Activated CD4-positive, alpha-beta T cell treated with anti-CD3 and anti-CD28 coated beads for 4 hours (primary cell): ENCODE measurements around the gene ZNF292.
"Not testable (repeated sequence)": the region's sequence is repeated elsewhere in the genome, so short reads cannot be mapped to it uniquely, and the experiment has no call there.

ENCODE experiments used
- DNase-seq, 2 donors: peaks; one replicate each; pipeline ENCODE4 v3.0.0-alpha.2; 2020

Gene ZNF292

DNA sequence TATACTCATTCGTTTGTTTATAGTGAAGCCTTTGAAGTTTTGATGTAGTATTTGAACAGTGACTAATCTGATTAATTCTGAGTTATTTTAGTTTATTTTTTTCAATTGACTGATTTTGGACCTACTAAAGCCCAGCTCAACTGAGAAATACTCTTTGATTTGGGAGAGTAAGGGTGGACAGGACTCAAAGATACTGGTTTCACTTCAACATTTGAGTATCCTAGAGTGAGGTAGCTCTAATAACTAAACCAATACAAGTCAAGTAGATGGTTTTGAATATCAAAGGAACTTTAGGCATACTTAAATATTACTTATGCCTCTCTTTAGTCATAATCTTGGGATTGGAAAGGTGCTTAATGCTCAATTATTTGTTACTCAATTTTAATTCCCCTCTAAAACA is 65.6 kb downstream of the ZNF292 start:
- DNase-seq = no peak

DNA sequence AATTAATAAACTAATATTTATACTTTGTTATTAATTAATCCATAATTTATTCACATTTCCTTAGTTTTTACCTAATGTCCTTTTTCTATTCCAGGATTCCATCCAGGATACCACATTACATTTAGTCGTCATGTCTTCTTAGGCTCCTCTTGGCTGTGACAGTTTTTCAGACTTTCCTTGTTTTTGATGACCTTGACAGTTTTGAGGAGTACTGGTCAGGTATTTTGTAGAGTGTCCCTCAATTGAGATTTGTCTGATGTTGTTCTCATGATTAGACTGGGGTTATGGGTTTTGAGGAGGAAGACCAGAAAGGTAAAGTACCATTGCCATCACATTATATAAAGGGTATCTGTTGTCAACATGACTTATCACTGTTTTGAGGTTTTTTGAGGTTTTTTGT is 67.3 kb downstream of the ZNF292 start:
- DNase-seq = no peak

DNA sequence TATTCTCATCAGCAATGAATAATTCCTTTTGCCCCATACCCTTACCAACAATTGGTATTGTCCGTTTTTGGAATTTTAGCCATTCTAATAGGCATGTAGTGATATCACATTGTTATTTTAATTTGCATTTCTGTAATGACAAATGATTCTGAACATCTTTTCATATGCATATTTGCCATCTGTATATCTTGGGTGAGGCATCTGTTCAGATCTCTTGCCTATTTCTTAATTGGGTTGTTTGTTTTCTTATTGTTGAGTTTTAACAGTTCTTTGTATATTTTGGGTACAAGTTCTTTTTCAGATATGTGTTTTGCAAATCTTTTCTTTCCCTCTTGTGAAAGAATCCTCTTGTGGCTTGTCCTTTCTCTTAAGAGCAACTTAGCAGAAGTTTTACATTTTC is 69.6 kb downstream of the ZNF292 start:
- DNase-seq = no peak

DNA sequence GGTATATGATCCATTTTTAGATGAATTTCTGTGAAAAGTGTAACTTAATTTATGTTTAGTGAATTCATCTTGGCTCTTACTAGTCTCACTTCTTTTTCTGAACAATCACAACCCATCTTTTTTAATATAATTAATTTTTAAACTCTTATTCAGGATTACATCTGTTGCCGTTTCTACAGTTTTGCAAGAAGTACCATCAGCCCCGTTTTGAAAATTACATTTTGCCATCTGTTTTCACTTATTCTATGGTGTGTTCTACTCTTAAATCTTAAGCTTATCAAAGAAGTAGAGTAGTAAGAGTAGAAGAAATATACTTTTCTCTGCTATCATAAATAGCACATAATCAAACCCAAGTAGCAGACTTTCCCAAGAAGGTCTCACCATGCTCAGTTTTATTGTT is 70.1 kb downstream of the ZNF292 start:
- DNase-seq = no peak

DNA sequence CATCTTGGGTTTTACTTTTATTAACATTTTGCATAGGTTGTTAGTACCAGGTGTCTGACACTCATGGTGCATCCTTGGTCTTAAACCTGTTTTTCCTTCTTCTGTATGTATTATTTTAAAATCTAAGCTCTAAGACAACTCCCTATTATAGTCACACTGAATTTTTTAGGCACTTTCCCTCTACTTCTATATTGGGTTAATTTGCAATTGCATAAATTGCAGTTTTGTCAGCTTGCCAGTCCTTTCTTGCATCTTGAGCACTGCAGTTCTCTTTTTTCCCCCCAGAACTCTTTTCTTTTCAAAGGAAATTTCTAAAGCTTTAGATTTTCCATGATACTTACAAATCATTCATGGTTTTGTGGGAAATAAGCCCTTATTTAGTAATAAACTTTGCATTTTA is 70.6 kb downstream of the ZNF292 start:
- DNase-seq = no peak

DNA sequence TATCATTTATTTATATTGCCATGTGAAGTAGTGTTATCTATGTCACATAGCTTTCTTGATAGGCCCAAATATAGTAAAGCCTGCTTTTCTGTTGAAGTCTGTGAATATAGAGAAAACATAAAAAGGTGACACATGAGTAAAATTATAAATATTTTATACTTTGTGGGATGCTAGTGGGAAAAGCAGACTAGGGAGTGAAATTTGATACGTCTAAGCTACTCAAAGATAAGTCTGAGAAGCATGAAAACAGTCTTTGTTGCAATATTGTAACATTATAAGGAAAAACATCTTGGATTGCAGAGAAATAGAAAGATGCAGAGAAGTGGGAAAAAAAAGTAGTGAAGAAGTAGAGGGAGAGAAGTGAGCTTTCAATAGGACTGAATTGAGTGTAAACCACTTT is 75.4 kb downstream of the ZNF292 start:
- DNase-seq = no peak

DNA sequence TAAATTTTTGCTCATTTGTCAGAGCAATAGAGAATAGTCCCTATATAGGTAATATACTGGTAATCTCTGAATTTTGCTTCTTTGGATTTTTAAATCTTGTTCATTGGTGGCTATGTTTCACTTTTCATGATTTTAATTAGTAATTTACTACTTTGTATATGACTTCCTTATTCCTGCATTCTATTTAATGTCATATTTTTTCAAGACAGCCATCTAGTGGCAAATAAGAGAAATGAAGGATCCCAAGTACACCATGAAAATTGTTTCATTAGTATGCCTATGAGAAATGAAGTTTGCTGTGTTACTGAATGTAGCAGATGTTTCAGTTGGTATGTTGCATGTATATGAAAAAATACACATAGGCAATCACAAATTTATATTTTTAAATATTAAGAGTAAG is 82.4 kb downstream of the ZNF292 start:
- DNase-seq = no peak

DNA sequence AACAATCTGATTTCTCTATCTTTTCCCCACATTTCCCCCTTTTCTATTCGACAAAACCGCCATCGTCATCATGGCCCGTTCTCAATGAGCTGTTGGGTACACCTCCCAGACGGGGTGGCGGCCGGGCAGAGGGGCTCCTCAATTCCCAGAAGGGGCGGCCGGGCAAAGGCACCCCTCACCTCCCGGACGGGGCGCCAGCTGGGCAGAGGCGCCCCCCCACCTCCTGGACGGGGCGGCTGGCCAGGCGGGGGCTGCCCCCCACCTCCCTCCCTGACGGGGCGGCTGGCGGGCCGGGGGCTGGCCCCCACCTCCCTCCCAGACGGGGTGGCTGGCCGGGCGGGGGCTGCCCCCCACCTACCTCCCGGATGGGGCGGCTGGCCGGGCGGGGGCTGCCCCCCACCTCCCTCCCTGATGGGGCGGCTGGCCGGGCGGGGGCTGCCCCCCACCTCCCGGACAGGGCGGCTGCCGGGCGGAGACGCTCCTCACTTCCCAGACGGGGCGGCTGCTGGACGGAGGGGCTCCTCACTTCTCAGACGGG is 83.8 kb downstream of the ZNF292 start:
- not testable (repeated sequence) for DNase-seq

DNA sequence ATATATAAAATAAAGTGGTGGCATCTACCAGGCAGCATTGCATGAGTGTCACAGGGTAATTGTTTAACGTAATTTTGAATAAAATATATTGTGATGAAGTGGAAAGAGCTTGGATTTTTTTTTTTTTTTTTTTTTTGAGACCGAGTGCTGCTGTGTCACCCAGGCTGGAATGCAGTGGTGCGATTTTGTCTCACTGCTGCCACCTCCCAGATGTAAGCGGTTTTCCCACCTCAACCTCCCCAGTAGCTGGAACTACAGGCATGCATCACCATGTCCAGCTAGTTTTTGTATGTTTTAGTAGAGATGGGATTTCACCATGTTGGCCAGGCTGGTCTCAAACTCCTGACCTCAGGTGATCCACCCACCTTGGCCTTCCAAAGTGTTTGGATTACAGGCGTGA is 85.9 kb downstream of the ZNF292 start:
- DNase-seq = no peak

DNA sequence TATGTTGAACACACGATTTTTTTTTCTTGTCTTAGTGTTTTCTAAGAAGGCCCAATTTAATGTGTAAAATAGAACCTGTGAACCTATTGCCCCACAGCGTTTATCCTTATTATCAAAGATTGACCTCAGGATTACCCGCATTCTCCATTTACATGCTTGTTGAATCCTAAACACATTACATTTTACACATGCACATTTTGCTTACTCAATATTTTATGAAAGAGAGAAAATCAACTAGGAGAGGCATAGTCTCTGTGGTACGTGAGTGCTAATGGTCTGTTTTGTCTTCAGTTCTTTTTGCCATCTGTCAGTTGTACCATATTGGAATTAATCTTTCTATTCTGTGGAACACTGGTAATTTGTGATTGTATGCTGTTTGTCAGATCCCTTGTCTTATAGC is 86.9 kb downstream of the ZNF292 start:
- no peak for DNase-seq

DNA sequence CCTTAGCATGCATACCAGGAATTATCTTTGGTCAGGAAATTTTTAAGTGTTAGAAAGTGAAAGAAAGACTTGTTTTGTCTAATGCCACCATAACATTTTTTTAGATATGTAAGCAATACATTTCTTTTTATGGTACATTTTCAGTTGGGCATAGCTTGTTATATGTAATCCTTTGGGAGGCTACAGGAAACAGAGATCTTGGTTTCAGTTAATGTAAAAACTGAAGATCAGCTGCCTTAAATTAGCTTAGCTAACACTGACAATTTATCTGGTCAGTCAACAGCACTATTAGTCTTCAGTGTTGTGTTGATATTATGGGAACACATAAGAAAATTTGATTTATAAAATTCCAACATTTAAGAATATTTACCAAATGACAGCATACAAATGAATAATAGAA is 88.4 kb downstream of the ZNF292 start:
- DNase-seq = no peak

DNA sequence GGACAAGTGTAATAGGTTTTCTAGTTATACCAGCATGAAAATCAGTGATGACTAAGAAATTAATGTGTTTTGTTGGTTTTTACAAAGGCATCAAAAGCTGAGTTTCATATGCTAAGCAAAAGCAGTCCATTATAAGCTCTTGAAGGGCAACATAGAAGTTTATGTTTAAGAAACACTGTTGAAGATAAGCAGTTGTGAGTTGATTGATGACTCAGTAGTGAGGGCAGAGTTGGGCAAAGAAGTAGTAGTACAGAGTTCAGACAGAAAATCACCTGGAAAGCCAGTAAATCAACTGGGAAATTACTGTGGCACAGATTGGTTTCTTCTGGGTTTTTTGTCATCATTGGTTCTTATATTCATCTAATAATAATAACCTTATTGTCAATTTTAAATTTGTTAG is 89.0 kb downstream of the ZNF292 start:
- DNase-seq = no peak

DNA sequence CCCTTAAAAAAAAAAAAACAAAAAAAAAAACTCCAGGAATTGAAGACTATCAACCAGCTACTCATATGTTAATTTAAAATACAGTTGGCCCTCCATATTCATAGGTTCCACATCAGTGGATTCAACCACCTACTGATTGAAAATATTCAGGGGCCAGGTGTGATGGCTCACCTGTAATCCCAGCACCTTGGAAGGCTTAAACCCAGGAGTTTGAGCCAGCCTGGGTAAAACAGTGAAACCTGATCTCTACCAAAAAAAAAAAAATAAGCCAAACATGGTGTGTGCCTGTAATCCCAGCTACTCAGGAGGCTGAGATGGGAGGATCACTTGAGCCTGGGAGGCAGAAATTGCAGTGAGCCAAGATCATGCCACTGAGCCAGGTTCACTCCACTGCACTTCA is 94.7 kb downstream of the ZNF292 start:
- no peak for DNase-seq

DNA sequence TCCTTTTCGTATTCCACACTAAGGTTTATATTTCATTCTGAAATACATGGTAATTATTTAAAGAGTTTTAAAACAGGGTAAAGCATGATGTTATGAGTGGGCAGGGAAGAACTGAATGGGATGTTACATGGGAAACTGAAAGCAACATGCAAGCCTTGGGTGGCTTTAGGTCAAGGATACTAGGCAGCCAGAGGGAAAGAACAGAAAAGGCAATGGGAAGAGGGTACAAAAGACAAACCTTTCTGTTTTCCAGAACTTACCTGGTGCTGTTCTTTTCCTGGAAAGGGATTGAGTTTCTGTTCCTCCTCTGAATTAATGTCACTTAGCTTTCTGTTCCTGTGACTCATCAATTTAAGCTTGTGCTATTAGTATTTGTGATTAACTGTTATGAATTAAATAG is 95.9 kb downstream of the ZNF292 start:
- no peak for DNase-seq

DNA sequence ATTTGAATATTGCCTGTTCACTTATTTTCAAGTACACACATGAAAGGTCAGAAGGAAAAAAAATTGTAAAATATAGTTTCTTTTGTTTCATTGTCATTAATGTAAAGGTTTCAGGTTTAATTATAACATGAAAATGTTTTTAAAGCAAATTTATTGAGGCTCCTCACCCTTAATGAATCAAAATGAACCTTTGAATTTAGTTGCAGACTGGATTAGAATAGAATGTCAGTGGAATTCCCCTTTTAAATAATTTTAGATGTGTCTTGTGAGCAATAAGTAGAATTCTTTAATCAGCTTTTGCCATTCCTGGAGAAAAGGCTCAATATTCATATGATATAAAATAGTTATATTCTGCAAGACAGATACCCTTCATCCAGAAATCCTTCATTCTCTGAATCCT is 96.4 kb downstream of the ZNF292 start:
- no peak for DNase-seq

DNA sequence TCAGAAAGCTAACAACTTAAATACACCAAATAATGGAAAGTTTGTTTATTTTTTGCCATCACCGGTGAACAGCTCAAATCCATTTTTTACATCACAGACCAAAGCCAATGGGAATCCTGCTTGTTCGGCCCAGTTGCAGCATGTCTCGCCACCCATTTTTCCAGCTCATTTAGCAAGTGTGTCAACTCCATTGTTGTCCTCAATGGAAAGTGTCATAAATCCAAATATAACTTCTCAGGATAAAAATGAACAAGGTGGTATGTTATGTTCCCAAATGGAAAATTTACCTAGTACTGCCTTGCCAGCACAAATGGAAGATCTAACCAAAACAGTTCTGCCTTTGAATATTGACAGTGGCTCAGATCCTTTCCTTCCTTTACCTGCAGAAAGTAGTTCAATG is 101.7 kb downstream of the ZNF292 start:
- no peak for DNase-seq

DNA sequence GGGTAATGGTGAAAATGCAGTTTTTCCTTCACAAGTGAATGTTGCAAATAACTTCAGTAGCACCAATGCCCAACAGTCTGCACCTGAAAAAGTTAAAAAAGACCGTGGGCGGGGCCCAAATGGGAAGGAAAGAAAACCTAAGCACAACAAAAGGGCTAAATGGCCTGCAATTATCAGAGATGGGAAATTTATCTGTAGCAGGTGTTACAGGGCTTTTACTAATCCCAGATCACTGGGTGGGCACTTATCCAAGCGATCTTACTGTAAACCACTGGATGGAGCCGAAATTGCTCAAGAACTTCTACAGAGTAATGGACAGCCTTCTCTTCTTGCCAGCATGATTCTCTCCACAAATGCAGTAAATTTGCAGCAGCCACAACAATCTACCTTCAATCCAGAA is 102.2 kb downstream of the ZNF292 start:
- no peak for DNase-seq

DNA sequence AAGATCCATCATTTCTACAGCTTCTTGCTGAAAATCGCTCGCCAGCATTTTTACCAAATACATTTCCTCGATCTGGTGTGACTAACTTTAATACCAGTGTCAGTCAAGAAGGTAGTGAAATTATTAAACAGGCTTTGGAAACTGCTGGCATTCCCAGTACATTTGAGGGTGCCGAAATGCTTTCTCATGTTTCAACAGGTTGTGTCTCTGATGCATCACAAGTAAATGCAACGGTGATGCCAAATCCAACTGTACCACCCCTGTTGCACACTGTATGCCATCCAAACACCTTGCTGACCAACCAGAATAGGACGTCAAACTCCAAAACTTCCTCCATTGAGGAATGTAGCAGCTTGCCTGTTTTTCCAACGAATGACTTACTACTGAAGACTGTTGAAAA is 102.6 kb downstream of the ZNF292 start:
- no peak for DNase-seq

DNA sequence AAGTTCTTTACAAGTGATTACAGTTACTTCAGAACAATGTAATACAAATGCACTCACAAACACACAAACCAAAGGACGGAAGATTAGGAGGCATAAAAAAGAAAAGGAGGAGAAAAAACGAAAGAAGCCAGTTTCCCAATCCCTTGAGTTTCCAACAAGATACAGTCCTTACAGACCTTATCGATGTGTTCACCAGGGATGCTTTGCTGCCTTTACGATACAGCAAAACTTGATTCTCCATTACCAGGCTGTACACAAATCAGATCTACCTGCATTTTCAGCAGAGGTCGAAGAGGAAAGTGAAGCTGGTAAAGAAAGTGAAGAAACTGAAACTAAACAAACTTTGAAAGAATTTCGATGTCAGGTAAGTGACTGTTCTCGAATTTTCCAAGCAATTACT is 104.4 kb downstream of the ZNF292 start:
- no peak for DNase-seq

DNA sequence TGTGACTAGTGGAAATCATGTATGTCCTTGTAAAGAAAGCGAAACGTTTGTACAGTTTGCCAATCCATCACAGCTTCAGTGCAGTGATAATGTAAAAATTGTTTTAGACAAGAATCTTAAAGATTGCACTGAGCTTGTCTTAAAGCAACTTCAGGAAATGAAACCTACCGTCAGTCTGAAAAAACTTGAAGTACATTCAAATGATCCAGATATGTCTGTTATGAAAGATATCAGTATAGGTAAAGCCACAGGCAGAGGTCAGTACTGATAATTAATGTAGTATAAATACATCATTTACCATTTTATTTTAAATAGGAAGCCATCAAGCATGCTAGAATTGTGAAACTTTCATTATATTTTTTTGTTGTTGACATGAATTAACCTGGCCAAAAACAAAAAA is 106.2 kb downstream of the ZNF292 start:
- no peak for DNase-seq

DNA sequence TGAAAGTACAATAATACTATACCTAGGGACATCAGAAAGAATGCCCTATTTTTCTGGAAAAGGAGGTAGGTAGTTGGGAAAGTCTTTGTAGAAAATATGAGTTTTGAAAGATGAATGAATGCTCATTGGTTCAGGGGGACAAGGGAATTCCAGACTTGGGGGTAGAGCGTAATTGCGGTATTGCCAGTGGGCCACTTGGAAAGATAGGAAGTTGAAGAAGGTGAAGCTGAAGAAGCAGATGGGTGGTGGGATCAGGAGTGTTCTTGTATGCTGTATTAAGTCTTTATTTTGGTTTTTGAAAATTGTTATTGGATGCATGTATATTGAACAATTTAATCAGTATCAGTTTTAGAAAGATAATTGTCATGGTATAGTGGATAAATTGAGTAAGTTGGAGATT is 109.1 kb downstream of the ZNF292 start:
- DNase-seq = no peak

DNA sequence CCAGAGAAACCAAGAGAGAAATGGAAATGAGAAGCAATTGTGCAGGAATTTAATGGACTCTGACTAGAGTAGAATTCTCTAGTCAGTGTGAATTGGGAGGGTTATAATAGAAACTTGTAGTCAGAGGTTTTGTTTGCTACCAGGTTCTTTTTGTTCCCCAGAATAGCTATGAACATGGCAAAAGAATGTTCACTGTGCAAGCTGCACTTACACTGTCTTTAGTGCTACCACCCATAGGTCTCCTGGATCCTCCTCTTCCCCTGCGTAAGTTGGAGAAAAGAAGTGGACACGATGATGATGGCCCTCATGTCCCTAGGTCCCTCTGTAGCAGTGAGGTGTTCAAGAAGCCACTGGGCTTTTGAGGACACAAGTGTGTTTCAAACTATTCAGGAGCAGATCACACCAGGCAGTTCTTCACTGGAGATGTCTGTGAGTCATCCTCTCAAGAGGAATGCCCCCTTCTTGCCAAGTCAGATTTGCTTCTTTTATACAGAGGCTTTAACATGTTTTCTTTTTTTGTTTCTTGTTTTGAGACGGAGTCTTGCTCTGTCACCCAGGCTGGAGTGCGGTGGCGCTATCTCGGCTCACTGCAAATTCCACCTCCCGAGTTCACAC is 119.4 kb downstream of the ZNF292 start:
- no peak for DNase-seq

DNA sequence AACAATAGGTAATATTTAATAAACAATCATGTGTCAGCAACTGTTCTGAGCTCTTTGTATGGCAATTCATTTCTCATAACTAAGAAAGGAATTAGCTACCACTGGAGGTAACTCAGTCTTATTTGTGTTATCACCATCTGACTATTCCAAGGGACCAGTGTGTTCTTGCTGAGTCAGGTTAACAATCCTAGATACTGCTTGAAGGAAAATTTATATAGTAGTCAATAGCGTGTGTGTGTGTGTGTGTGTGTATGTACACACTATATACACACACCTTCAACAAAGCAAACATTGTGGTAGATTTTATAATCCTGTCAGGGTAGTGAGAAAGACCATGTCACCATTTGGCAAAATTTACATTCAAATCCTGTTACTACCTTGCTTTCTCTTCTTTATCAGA is 121.3 kb downstream of the ZNF292 start:
- DNase-seq = no peak

DNA sequence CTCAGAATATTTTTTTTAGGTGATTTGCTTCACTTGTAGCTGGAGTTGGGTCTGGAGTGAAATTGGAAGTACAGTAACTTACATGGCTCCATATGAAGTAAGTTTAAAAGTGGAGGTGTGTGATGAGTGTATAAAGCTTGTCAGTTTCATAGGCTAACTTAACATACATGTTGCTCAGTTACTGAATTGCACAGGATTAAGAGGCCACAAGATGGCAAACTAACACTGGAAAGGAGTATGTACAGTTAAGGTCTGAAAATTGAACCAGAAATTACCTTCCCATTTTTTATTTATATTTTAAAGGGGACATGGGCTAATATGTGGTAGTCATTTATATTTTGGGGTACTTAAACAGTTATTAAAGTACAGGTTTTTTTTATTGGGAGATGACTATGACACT is 121.8 kb downstream of the ZNF292 start:
- DNase-seq = no peak

DNA sequence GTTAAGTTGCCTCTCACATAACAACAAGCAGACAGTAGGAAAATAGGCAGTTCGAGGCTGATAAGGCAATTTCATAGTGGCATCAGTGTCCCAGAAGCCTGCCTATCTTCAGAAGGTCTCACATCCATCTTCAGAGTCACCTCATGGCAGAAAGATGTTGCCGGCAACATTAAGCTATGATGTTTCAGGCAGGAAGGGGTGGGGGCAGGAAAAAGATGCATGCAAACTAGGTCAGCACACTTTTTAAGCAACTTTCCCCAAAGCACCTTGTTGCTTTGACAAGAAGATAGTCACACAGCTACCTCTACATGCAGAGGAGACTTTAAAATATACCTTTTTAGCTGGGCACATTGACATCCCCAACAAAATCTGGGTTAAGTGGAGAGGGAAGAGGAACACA is 123.8 kb downstream of the ZNF292 start:
- DNase-seq = peak in 1 of 2 donors; percentile 1

DNA sequence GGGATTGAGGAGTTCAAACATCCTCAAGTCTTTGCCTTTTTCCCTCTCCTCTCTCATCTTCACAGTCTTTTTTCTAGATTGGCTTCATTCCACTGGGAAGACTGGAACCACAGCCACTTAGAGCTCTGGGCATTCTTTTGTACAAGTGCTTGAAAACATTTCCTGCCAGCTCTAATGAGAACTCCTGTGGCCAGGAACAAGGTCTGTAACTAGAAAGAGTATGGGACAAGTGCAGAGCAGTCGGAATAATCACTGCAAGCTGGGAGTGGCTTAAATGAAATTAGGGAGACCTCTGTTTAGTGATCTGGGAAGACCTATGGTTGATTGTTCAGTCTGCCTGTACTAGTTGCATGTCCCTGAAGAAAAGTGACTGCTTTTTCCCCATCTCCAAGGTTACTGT is 126.1 kb downstream of the ZNF292 start:
- no peak for DNase-seq
